Fibroblast of lung (primary cell): Measurements from ENCODE around the gene JAKMIP1. TPM values are rescaled to one million over a fixed set of nuclear protein-coding genes. Genes with fewer than 3 reads are reported as not detected.
A peak's percentile ranks its signal among the peaks of the same experiment; 100 is the strongest.

Source experiments
- DNase-seq, 2 donors: peaks; one replicate each; pipeline versions ENCODE4 v3.0.0 to v3.0.0-alpha.2; 2010; ENCODE audit warnings: low read depth in 2 of 2
- H2AFZ ChIP-seq: 2 replicates; pipeline ENCODE4 v1.5.1; 2012; ENCODE audit warnings: low read length, control low read depth, inconsistent platforms
- H3K27ac ChIP-seq: 2 replicates; pipeline ENCODE4 v1.5.1; 2011; ENCODE audit warnings: low read length, control low read depth; ENCODE audit not compliant: insufficient read depth
- H3K27me3 ChIP-seq: 2 replicates; pipeline ENCODE4 v1.5.1; 2011; ENCODE audit warnings: mild to moderate bottlenecking, low read length; ENCODE audit not compliant: control insufficient read depth, insufficient read depth
- H3K36me3 ChIP-seq: 2 replicates; pipeline ENCODE4 v1.5.1; 2011; ENCODE audit warnings: low read length; ENCODE audit not compliant: control insufficient read depth, insufficient read depth
- H3K4me1 ChIP-seq: 2 replicates; pipeline ENCODE4 v1.5.1; 2011; ENCODE audit warnings: low read length; ENCODE audit not compliant: control insufficient read depth, insufficient read depth; ENCODE audit errors: extremely low read depth
- H3K4me2 ChIP-seq: 2 replicates; pipeline ENCODE4 v1.5.1; 2011; ENCODE audit warnings: low read length, control low read depth; ENCODE audit not compliant: insufficient read depth; ENCODE audit errors: extremely low read depth
- H3K4me3 ChIP-seq, 4 experiments: fragments of 200-600 bp in 1 of 4; sonication (generic) in 1 of 4; replicated peaks in 1 of 4; 2 replicates each; pipeline ENCODE4 v1.5.1; 2011 to 2016; ENCODE audit warnings: low read length in 4 of 4, low read depth in 3 of 4, mild to moderate bottlenecking in 3 of 4, control low read depth in 2 of 4, inconsistent platforms in 1 of 4, mixed read lengths in 1 of 4; ENCODE audit not compliant: insufficient read depth in 1 of 4; ENCODE audit errors: control extremely low read depth in 1 of 4
- H3K79me2 ChIP-seq: 2 replicates; pipeline ENCODE4 v1.5.1; 2012; ENCODE audit warnings: mild to moderate bottlenecking, low read length, inconsistent platforms; ENCODE audit not compliant: control insufficient read depth, insufficient read depth
- H3K9ac ChIP-seq: 2 replicates; pipeline ENCODE4 v1.5.1; 2011; ENCODE audit warnings: mild to moderate bottlenecking, low read length, control low read depth; ENCODE audit not compliant: insufficient read depth
- H3K9me3 ChIP-seq: 2 replicates; pipeline ENCODE4 v1.5.1; 2012; ENCODE audit warnings: low read depth, low read length; ENCODE audit not compliant: control insufficient read depth, insufficient read depth
- H4K20me1 ChIP-seq: 2 replicates; pipeline ENCODE4 v1.5.1; 2011; ENCODE audit warnings: low read length; ENCODE audit not compliant: control insufficient read depth, insufficient read depth; ENCODE audit errors: extremely low read depth
- CTCF ChIP-seq, 2 donors: IDR thresholded peaks in 1 of 2; conservative IDR thresholded peaks in 1 of 2; 1 replicate in 1 of 2; 2 replicates in 1 of 2; pipeline ENCODE4 v1.5.1; 2011 to 2012; ENCODE audit warnings: low read length in 2 of 2, control low read depth in 1 of 2, inconsistent platforms in 1 of 2, low read depth in 1 of 2, mild to moderate bottlenecking in 1 of 2
- EZH2 ChIP-seq: IDR thresholded peaks from 2 replicates; pipeline ENCODE4 v1.5.1; 2012; ENCODE audit warnings: low read length, control low read depth, mild to moderate bottlenecking; ENCODE audit errors: missing control alignments
- polyA plus RNA-seq, 2 donors: library from polyadenylated mRNA; depleted of rRNA in 1 of 2; stranded (reverse) in 1 of 2; unstranded in 1 of 2; fragments of >200 nt; gene quantifications; 2 replicates each; pipeline ENCODE4 v1.2.1, GENCODE V29; 2011 to 2012; ENCODE audit warnings: missing spikeins in 1 of 2
- total RNA-seq: library from RNA; depleted of rRNA; stranded (reverse); fragments of >200 nt; gene quantifications from 2 replicates; pipeline ENCODE4 v1.2.1, GENCODE V29; 2014

The JAKMIP1 gene
- total and polyA plus RNA-seq, 2 donors (not counting 1 experiment from before 2014, with no cell fraction given) = not detected

GRCh38 chr4:6199422-6199921 lies 877 bp downstream of the JAKMIP1 start:
- no peaks in the 10 kb centered on the region for H3K79me2 ChIP-seq
- H4K20me1 ChIP-seq = no peaks in the 10 kb centered on the region
- H3K4me2 ChIP-seq = no peak overlapping the region
- no peaks in the 10 kb centered on the region for H3K4me1 ChIP-seq
- H3K4me3 ChIP-seq = no peak overlapping the region
- H3K9ac ChIP-seq = no peak overlapping the region
- no peak overlapping the region for H3K27ac ChIP-seq
- no peak overlapping the region for H2AFZ ChIP-seq
- H3K27me3 ChIP-seq = peaks cover 7% of the 10 kb centered on the region
- DNase-seq = no peak
- TF ChIP-seq CTCF (conservative IDR thresholded peaks at IDR 0.05 in 1 of 2, IDR thresholded peaks at IDR 0.05 in 1 of 2; ENCODE audit: low read depth in 1 of 2, low read length in 2 of 2) = no peak
- TF ChIP-seq EZH2 = no peak
- H3K9me3 ChIP-seq = no peaks in the 10 kb centered on the region
- H3K36me3 ChIP-seq = no peaks in the 10 kb centered on the region

GRCh38 chr4:6198768-6199421 lies 1.5 kb downstream of the JAKMIP1 start:
- peaks cover 7% of the 10 kb centered on the region for H3K27me3 ChIP-seq
- H4K20me1 ChIP-seq = no peaks in the 10 kb centered on the region
- no peak overlapping the region for H3K27ac ChIP-seq
- H3K4me1 ChIP-seq = no peaks in the 10 kb centered on the region
- H2AFZ ChIP-seq = no peak overlapping the region
- no peak for TF ChIP-seq CTCF (conservative IDR thresholded peaks at IDR 0.05 in 1 of 2, IDR thresholded peaks at IDR 0.05 in 1 of 2; ENCODE audit: low read depth in 1 of 2, low read length in 2 of 2)
- TF ChIP-seq EZH2 = no peak
- no peaks in the 10 kb centered on the region for H3K36me3 ChIP-seq
- no peaks in the 10 kb centered on the region for H3K9me3 ChIP-seq
- no peak overlapping the region for H3K9ac ChIP-seq
- no peak overlapping the region for H3K4me3 ChIP-seq
- peak; percentile 5 to 11 for DNase-seq
- H3K79me2 ChIP-seq = no peaks in the 10 kb centered on the region
- H3K4me2 ChIP-seq = no peak overlapping the region

GRCh38 chr4:6198278-6198677 lies 2.1 kb downstream of the JAKMIP1 start:
- Histone ChIP-seq H3K27ac (no peak overlapping the region), H2AFZ (no peak overlapping the region)

More at GRCh38 chr4:6198278-6198677, 2.1 kb downstream of the JAKMIP1 start:
- Histone ChIP-seq H3K79me2 (no peaks in the 10 kb centered on the region), H3K9ac (no peak overlapping the region), H3K27me3 (peaks cover 7% of the 10 kb centered on the region), H3K4me1 (no peaks in the 10 kb centered on the region), H3K4me2 (no peak overlapping the region), H3K4me3 (no peak overlapping the region), H3K9me3 (no peaks in the 10 kb centered on the region), H3K36me3 (no peaks in the 10 kb centered on the region), H4K20me1 (no peaks in the 10 kb centered on the region)
- DNase-seq = no peak
- no peak for TF ChIP-seq EZH2
- TF ChIP-seq CTCF (conservative IDR thresholded peaks at IDR 0.05 in 1 of 2, IDR thresholded peaks at IDR 0.05 in 1 of 2; ENCODE audit: low read depth in 1 of 2, low read length in 2 of 2) = no peak
